ENCODE measurements around the gene NRG3.

The NRG3 gene

DNA sequence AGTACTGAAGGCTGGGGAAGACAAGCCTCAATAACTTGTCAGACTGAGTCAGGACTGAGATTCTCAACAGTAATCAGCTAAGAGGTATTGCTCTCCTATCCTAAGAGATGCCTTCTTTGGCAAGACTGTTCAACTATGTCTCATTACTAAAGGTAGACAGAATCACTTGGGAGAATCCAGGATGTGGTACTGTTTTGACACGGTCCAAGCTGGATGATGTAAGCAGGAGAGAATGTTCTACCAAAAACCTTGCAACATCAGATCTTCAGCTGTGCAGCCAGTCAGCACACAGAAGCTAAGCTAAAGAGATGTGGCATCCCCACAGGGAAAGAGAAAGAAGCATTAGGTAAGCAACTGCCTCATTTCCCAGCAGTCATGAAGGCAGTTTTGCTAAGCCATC lies 391.4 kb downstream of the NRG3 start:
- no peaks in the 10 kb centered on the region for H3K27me3 ChIP-seq (ENCODE audit: insufficient read depth, low read length)
- H3K9me3 ChIP-seq (ENCODE audit: low read length) = no peaks in the 10 kb centered on the region
- no peaks in the 10 kb centered on the region for H3K79me2 ChIP-seq (ENCODE audit: insufficient read depth, low read length)
- no peak for TF ChIP-seq EZH2 (IDR thresholded peaks at IDR 0.05; ENCODE audit: borderline replicate concordance, low read length)
- H3K4me2 ChIP-seq (ENCODE audit: low read length) = no peak overlapping the region
- no peak overlapping the region for H3K9ac ChIP-seq (ENCODE audit: low read length)
- H2AFZ ChIP-seq (ENCODE audit: low read length) = no peak overlapping the region
- H3K27ac ChIP-seq (ENCODE audit: low read depth, low read length, poor library complexity, severe bottlenecking) = no peak overlapping the region
- H4K20me1 ChIP-seq (ENCODE audit: insufficient read depth, low read length) = no peaks in the 10 kb centered on the region
- H3K4me3 ChIP-seq (ENCODE audit: low read depth, low read length, poor library complexity, severe bottlenecking) = no peak overlapping the region
- H3K4me1 ChIP-seq (ENCODE audit: insufficient read depth, low read length, severe bottlenecking) = peaks cover 37% of the 10 kb centered on the region
- H3K36me3 ChIP-seq (ENCODE audit: insufficient read depth, low read length) = no peaks in the 10 kb centered on the region; the same call in 1 of the 2 replicates
- no peaks in the 10 kb centered on the region for H3K9me2 ChIP-seq (ENCODE audit: low read depth, low read length)
- no peaks in the 10 kb centered on the region for H3F3A ChIP-seq (ENCODE audit: insufficient read depth, low read length)

DNA sequence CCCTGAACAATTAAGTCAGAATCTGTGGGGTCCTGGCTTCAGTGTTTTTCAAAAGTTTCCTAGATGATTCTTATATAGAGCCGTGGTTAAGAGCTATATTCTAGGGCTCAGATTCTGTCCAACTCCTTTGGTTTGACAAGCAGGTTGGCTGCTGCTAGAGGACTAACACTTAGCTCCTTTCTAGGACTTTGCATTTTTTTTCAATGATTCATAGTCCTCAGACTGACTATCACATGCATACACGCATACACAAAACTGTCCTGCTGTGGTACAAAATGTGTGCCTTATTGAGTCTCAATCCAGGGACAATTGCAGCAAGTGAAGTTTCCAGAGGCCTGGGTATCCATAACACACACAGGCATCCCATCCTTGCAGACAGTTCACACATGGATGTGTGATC lies 392.0 kb downstream of the NRG3 start:
- H3K9me2 ChIP-seq (ENCODE audit: low read depth, low read length) = no peaks in the 10 kb centered on the region
- TF ChIP-seq, protein P1, sequence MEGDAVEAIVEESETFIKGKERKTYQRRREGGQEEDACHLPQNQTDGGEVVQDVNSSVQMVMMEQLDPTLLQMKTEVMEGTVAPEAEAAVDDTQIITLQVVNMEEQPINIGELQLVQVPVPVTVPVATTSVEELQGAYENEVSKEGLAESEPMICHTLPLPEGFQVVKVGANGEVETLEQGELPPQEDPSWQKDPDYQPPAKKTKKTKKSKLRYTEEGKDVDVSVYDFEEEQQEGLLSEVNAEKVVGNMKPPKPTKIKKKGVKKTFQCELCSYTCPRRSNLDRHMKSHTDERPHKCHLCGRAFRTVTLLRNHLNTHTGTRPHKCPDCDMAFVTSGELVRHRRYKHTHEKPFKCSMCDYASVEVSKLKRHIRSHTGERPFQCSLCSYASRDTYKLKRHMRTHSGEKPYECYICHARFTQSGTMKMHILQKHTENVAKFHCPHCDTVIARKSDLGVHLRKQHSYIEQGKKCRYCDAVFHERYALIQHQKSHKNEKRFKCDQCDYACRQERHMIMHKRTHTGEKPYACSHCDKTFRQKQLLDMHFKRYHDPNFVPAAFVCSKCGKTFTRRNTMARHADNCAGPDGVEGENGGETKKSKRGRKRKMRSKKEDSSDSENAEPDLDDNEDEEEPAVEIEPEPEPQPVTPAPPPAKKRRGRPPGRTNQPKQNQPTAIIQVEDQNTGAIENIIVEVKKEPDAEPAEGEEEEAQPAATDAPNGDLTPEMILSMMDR (IDR thresholded peaks at IDR 0.05; ENCODE audit: low read length) = no peak
- TF ChIP-seq EZH2 (IDR thresholded peaks at IDR 0.05; ENCODE audit: borderline replicate concordance, low read length) = no peak
- H3F3A ChIP-seq (ENCODE audit: insufficient read depth, low read length) = no peaks in the 10 kb centered on the region
- no peaks in the 10 kb centered on the region for H3K9me3 ChIP-seq (ENCODE audit: low read length)
- no peak overlapping the region for H2AFZ ChIP-seq (ENCODE audit: low read length)
- H3K4me2 ChIP-seq (ENCODE audit: low read length) = 0 out of 2 replicates have a peak overlapping the region, but pooled peaks have one; percentile 21
- peak overlapping the region; percentile 58 for H3K27ac ChIP-seq (ENCODE audit: low read depth, low read length, poor library complexity, severe bottlenecking)
- H3K79me2 ChIP-seq (ENCODE audit: insufficient read depth, low read length) = no peaks in the 10 kb centered on the region
- peaks cover 37% of the 10 kb centered on the region for H3K4me1 ChIP-seq (ENCODE audit: insufficient read depth, low read length, severe bottlenecking)
- H3K4me3 ChIP-seq (ENCODE audit: low read depth, low read length, poor library complexity, severe bottlenecking) = no peak overlapping the region
- H3K36me3 ChIP-seq (ENCODE audit: insufficient read depth, low read length) = no peaks in the 10 kb centered on the region; the same call in 1 of the 2 replicates
- H4K20me1 ChIP-seq (ENCODE audit: insufficient read depth, low read length) = no peaks in the 10 kb centered on the region
- H3K27me3 ChIP-seq (ENCODE audit: insufficient read depth, low read length) = no peaks in the 10 kb centered on the region
- no peak overlapping the region for H3K9ac ChIP-seq (ENCODE audit: low read length)

DNA sequence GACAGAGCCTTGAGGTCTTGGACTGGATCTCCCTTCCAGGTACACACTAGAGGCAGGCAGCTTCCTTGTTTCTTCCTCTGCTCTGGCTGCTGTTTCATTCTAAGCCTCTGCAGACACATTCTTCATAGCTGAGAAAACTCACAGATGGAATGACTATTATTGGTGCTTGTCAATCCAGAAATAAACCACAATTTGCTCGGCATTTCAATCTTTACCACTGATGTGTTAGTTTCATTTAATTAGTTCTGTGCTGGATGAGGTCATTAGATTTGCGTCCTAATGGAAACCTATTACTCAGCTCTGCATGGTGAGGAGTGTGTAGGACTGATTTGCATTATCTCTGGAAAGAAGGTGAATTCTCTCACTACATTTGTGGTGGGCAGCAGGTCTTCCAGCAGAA lies 392.5 kb downstream of the NRG3 start:
- Histone ChIP-seq H4K20me1 (ENCODE audit: insufficient read depth, low read length) (no peaks in the 10 kb centered on the region), H3K9ac (ENCODE audit: low read length) (no peak overlapping the region), H2AFZ (ENCODE audit: low read length) (no peak overlapping the region), H3K79me2 (ENCODE audit: insufficient read depth, low read length) (no peaks in the 10 kb centered on the region), H3K9me3 (ENCODE audit: low read length) (no peaks in the 10 kb centered on the region), H3F3A (ENCODE audit: insufficient read depth, low read length) (no peaks in the 10 kb centered on the region), H3K4me2 (ENCODE audit: low read length) (peak overlapping the region; percentile 21; the same call in 1 of the 2 replicates), H3K36me3 (ENCODE audit: insufficient read depth, low read length) (no peaks in the 10 kb centered on the region; the same call in 1 of the 2 replicates), H3K9me2 (ENCODE audit: low read depth, low read length) (no peaks in the 10 kb centered on the region), H3K4me3 (ENCODE audit: low read depth, low read length, poor library complexity, severe bottlenecking) (no peak overlapping the region), H3K4me1 (ENCODE audit: insufficient read depth, low read length, severe bottlenecking) (peaks cover 38% of the 10 kb centered on the region), H3K27me3 (ENCODE audit: insufficient read depth, low read length) (no peaks in the 10 kb centered on the region), H3K27ac (ENCODE audit: low read depth, low read length, poor library complexity, severe bottlenecking) (peak overlapping the region; percentile 58)
- TF ChIP-seq, protein P1 (IDR thresholded peaks at IDR 0.05; ENCODE audit: low read length) = no peak
- no peak for TF ChIP-seq EZH2 (IDR thresholded peaks at IDR 0.05; ENCODE audit: borderline replicate concordance, low read length)

DNA sequence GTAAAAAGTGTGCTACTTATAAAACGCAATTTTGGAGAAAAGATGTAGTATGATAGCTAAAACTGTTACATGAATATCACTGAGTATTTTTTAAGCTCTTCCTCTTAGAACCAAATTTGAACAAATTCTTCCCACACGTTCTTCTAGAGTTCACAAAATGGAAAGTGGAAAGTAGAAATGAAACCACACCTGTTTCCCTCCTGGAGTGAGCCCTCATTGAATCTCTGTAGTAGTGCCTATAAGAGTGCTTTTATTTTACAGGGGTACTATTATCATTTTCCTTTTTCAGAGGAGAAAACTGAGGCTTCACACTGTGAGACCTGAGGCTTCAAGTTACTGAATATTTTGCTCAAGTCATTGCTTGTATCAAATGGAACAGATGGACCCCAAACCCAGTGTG lies 393.0 kb downstream of the NRG3 start:
- H3K4me3 ChIP-seq (ENCODE audit: low read depth, low read length, poor library complexity, severe bottlenecking) = no peak overlapping the region
- H2AFZ ChIP-seq (ENCODE audit: low read length) = no peak overlapping the region
- H3K36me3 ChIP-seq (ENCODE audit: insufficient read depth, low read length) = no peaks in the 10 kb centered on the region; the same call in 1 of the 2 replicates
- H3K79me2 ChIP-seq (ENCODE audit: insufficient read depth, low read length) = no peaks in the 10 kb centered on the region
- no peaks in the 10 kb centered on the region for H3F3A ChIP-seq (ENCODE audit: insufficient read depth, low read length)
- no peaks in the 10 kb centered on the region for H3K9me3 ChIP-seq (ENCODE audit: low read length)
- H3K4me2 ChIP-seq (ENCODE audit: low read length) = peak overlapping the region; percentile 21
- TF ChIP-seq, protein P1 (IDR thresholded peaks at IDR 0.05; ENCODE audit: low read length) = no peak
- no peak for TF ChIP-seq EZH2 (IDR thresholded peaks at IDR 0.05; ENCODE audit: borderline replicate concordance, low read length)
- H3K9ac ChIP-seq (ENCODE audit: low read length) = no peak overlapping the region
- peak overlapping the region; percentile 58 for H3K27ac ChIP-seq (ENCODE audit: low read depth, low read length, poor library complexity, severe bottlenecking)
- H3K27me3 ChIP-seq (ENCODE audit: insufficient read depth, low read length) = no peaks in the 10 kb centered on the region
- peaks cover 43% of the 10 kb centered on the region for H3K4me1 ChIP-seq (ENCODE audit: insufficient read depth, low read length, severe bottlenecking)
- H4K20me1 ChIP-seq (ENCODE audit: insufficient read depth, low read length) = no peaks in the 10 kb centered on the region
- H3K9me2 ChIP-seq (ENCODE audit: low read depth, low read length) = no peaks in the 10 kb centered on the region
